Neural cell (in vitro differentiated cells): Measurements from ENCODE around the gene SPDYC. TPM values are rescaled to one million over a fixed set of nuclear protein-coding genes. Genes with fewer than 3 reads are reported as not detected.
"Not testable (repeated sequence)": the region's sequence is repeated elsewhere in the genome, so short reads cannot be mapped to it uniquely, and the experiment has no call there.

Experiments
- H2AFZ ChIP-seq: fragments of 200-600, 300-800 bp; sonication (generic), shearing (Covaris generic); 2 replicates; pipeline ENCODE4 v1.6.0; 2014; ENCODE audit warnings: low read depth, mild to moderate bottlenecking, antibody characterized with exemption, low read length, moderate library complexity
- H3F3A ChIP-seq: fragments of 200-600 bp; shearing (Covaris generic); 2 replicates; pipeline ENCODE4 v1.6.1; 2016; ENCODE audit warnings: mild to moderate bottlenecking, moderate library complexity, mixed read lengths, antibody characterized with exemption, low read length; ENCODE audit not compliant: insufficient read depth, poor library complexity, severe bottlenecking
- H3K27ac ChIP-seq: fragments of 200-600, 300-800 bp; sonication (generic), shearing (Covaris generic); 2 replicates; pipeline ENCODE4 v1.5.1; 2014; ENCODE audit warnings: mild to moderate bottlenecking, low read length, moderate library complexity
- H3K27me3 ChIP-seq: fragments of 300-800, 200-600 bp; sonication (generic), shearing (Covaris generic); 2 replicates; pipeline ENCODE4 v1.6.0; 2014; ENCODE audit warnings: mild to moderate bottlenecking, low read depth, low read length, moderate library complexity; ENCODE audit not compliant: insufficient read depth
- H3K36me3 ChIP-seq: fragments of 300-800, 200-600 bp; sonication (generic), shearing (Covaris generic); 2 replicates; pipeline ENCODE4 v1.5.1; 2014; ENCODE audit warnings: mild to moderate bottlenecking, antibody characterized with exemption, low read length, moderate library complexity; ENCODE audit not compliant: insufficient read depth
- H3K4me2 ChIP-seq: fragments of 300-800, 200-600 bp; sonication (generic), shearing (Covaris generic); 2 replicates; pipeline ENCODE4 v1.6.0; 2014; ENCODE audit warnings: mild to moderate bottlenecking, low read length
- H3K4me3 ChIP-seq: fragments of 300-800, 200-600 bp; sonication (generic), shearing (Covaris generic); 2 replicates; pipeline ENCODE4 v1.5.1; 2014; ENCODE audit warnings: mild to moderate bottlenecking, low read length, moderate library complexity
- H3K79me2 ChIP-seq: fragments of 200-600 bp; shearing (Covaris generic); replicated peaks from 2 replicates; pipeline ENCODE4 v1.6.0; 2014; ENCODE audit warnings: mild to moderate bottlenecking, low read length, moderate library complexity; ENCODE audit not compliant: insufficient read depth
- H3K9ac ChIP-seq: fragments of 300-800, 200-600 bp; sonication (generic), shearing (Covaris generic); 2 replicates; pipeline ENCODE4 v1.6.1; 2016; ENCODE audit warnings: mild to moderate bottlenecking, low read length, mixed read lengths
- H3K9me2 ChIP-seq: fragments of 200-600 bp; shearing (Covaris generic); 2 replicates; pipeline ENCODE4 v1.6.1; 2016; ENCODE audit warnings: mild to moderate bottlenecking, low read length, mixed read lengths; ENCODE audit not compliant: insufficient read depth
- H3K9me3 ChIP-seq: fragments of 200-600, 300-800 bp; sonication (generic), shearing (Covaris generic); 2 replicates; pipeline ENCODE4 v1.6.1; 2016; ENCODE audit warnings: mild to moderate bottlenecking, mixed run types, low read length, moderate library complexity, mixed read lengths
- H4K20me1 ChIP-seq: fragments of 200-600 bp; shearing (Covaris generic); 2 replicates; pipeline ENCODE4 v1.6.1; 2016; ENCODE audit warnings: mild to moderate bottlenecking, mixed run types; ENCODE audit not compliant: insufficient read depth
- CTCF ChIP-seq: fragments of 450-650 bp; IDR thresholded peaks from 2 replicates; pipeline ENCODE4 v1.5.1; 2014; ENCODE audit warnings: antibody characterized with exemption, mild to moderate bottlenecking, moderate library complexity; ENCODE audit not compliant: poor library complexity, severe bottlenecking
- MXI1 ChIP-seq: fragments of 450-650 bp; conservative IDR thresholded peaks from 2 replicates; pipeline ENCODE4 v1.6.1; 2014; ENCODE audit warnings: antibody characterized with exemption, mild to moderate bottlenecking; ENCODE audit not compliant: poor library complexity, severe bottlenecking
- POLR2AphosphoS5 ChIP-seq: IDR thresholded peaks from 2 replicates; pipeline ENCODE4 v1.6.1; 2012
- RAD21 ChIP-seq: fragments of 450-650 bp; conservative IDR thresholded peaks from 2 replicates; pipeline ENCODE4 v1.6.1; 2014; ENCODE audit warnings: antibody characterized with exemption, mild to moderate bottlenecking, moderate library complexity
- REST ChIP-seq: IDR thresholded peaks from 2 replicates; pipeline ENCODE4 v1.6.1; 2012; ENCODE audit warnings: borderline replicate concordance
- SMC3 ChIP-seq: fragments of 450-650 bp; conservative IDR thresholded peaks from 2 replicates; pipeline ENCODE4 v1.6.1; 2014; ENCODE audit warnings: antibody characterized with exemption, mild to moderate bottlenecking, moderate library complexity; ENCODE audit not compliant: poor library complexity
- TAF1 ChIP-seq: IDR thresholded peaks from 2 replicates; pipeline ENCODE4 v1.6.1; 2012; ENCODE audit warnings: low read depth
- polyA plus RNA-seq: library from polyadenylated mRNA; depleted of rRNA; stranded (reverse); fragments of >200 nt; gene quantifications from 2 replicates; pipeline ENCODE4 v1.2.3, GENCODE V29; 2014

SPDYC gene
- polyA plus RNA-seq, 1 donor from 2014 or later, result not detected

GRCh38 chr11:65147352-65148075, 22.5 kb upstream of the SPDYC start:
- H3K4me3 ChIP-seq, result no peak overlapping the region
- no peaks in the 10 kb centered on the region for H3K36me3 ChIP-seq
- no peak overlapping the region for H3K9ac ChIP-seq
- no peaks in the 10 kb centered on the region for H3K79me2 ChIP-seq
- no peak overlapping the region for H3K27ac ChIP-seq
- H2AFZ ChIP-seq, result no peak overlapping the region
- H3K9me3 ChIP-seq, result no peaks in the 10 kb centered on the region
- no peaks in the 10 kb centered on the region for H3K27me3 ChIP-seq
- TF ChIP-seq POLR2AphosphoS5, result no peak
- no peak for TF ChIP-seq CTCF
- no peak for TF ChIP-seq RAD21
- no peak for TF ChIP-seq MXI1
- no peak for TF ChIP-seq SMC3
- no peak for TF ChIP-seq REST
- no peaks in the 10 kb centered on the region for H3F3A ChIP-seq
- H3K9me2 ChIP-seq, result no peaks in the 10 kb centered on the region
- no peak overlapping the region for H3K4me2 ChIP-seq
- H4K20me1 ChIP-seq, result no peaks in the 10 kb centered on the region

- TF ChIP-seq CTCF, result no peak
- no peak for TF ChIP-seq RAD21
- TF ChIP-seq POLR2AphosphoS5, result no peak
- no peak for TF ChIP-seq REST
- TF ChIP-seq TAF1, result no peak
- Histone ChIP-seq H3K4me3 (no peak overlapping the region), H2AFZ (no peak overlapping the region), H3K4me2 (no peak overlapping the region), H3K9ac (no peak overlapping the region), H3K27ac (no peak overlapping the region), H3K9me3 (no peaks in the 10 kb centered on the region), H3K36me3 (no peaks in the 10 kb centered on the region), H4K20me1 (no peaks in the 10 kb centered on the region), H3F3A (no peaks in the 10 kb centered on the region), H3K79me2 (no peaks in the 10 kb centered on the region), H3K9me2 (no peaks in the 10 kb centered on the region), H3K27me3 (no peaks in the 10 kb centered on the region)
These were observed 21.4 kb upstream of the SPDYC start for GRCh38 chr11:65148657-65149056.

- not testable (repeated sequence) for H3K27me3 ChIP-seq, H3K36me3 ChIP-seq, H3K4me2 ChIP-seq, H3K79me2 ChIP-seq, H3K9ac ChIP-seq, H3K9me2 ChIP-seq, H3K27ac ChIP-seq, H3F3A ChIP-seq, H3K4me3 ChIP-seq, H4K20me1 ChIP-seq, H2AFZ ChIP-seq, H3K9me3 ChIP-seq
These were observed 19.9 kb upstream of the SPDYC start for GRCh38 chr11:65150131-65150508.
